ENCODE measurements around the gene WDR62. TPM values are rescaled to one million over a fixed set of nuclear protein-coding genes. Genes with fewer than 3 reads are reported as not detected.

The WDR62 gene
- total and polyA plus RNA-seq, 2 donors (not counting 3 experiments of a cell fraction or from before 2014, with no cell fraction given) = 8.0 to 13.4 TPM

DNA sequence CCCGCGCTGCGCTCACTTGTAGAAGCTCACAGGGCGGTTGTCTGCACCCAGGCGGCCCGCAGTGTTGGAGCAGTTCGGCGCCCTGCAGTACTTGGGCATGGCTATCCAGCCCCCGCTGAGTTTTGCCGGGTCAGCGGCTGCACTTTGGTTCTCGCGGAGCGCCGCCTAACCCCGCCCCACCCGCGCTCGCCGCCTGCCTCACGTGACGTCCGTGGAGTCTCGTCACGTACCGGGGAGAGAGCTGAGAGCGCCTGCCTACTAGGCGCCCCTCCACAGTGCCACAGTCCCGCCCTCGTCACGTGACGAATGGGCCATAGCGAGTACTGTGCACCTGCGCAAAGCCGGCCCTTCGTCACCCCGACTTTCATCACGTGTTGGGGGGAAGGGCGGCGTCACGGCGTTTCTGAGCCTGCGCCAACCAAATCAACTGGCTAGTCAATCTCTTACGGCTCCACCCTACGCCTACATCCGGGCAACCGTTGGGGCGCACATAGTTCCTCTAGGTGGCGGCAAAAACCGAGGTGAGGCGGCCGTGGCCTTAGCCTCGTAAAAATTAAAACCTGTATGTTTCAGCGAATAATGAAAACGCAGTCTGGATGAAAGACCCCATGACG is 471 bp upstream of the WDR62 start, which contains the start of gene THAP8:
Gene THAP8 (minus strand): TSS at position 167 of the 614 bp plus-strand sequence. CDS start 68 bp downstream, at position 99.
- peaks cover 21% of the 10 kb centered on the region for H3K79me2 ChIP-seq (ENCODE audit: control insufficient read depth, insufficient read depth, low read length)
- POLR2A ChIA-PET = interaction anchor here (0.5 to 1.0 kb wide), 2 partner anchors 40 to 108 kb away, joined by 3 to 4 read pairs; partner anchors contain the start of gene ALKBH6
- dilution Hi-C loops (cut with MboI; ENCODE audit: extremely low pct_ligation_motif_present, low sequenced_read_pairs) = no loop called here

More for the DNA sequence above, 471 bp upstream of the WDR62 start, which contains the start of gene THAP8:
- Histone ChIP-seq H3K9ac (replicated peaks; ENCODE audit: extremely low read depth, insufficient read depth, low read length) (peak within 1 kb of the TSS; percentile 80), H3K4me2 (ENCODE audit: insufficient read depth, low read length) (peak within 1 kb of the TSS; percentile 99), H3K4me1 (ENCODE audit: control insufficient read depth, extremely low read depth, insufficient read depth, low read length) (peaks cover 16% of the 10 kb centered on the region), H3K9me3 (replicated peaks; ENCODE audit: control insufficient read depth, insufficient read depth, low read length) (no peaks in the 10 kb centered on the region), H2AFZ (ENCODE audit: low read depth, low read length) (peak within 1 kb of the TSS; percentile 98), H3K36me3 (ENCODE audit: control insufficient read depth in 2 of 2, extremely low read depth in 1 of 2, insufficient read depth in 2 of 2, low read length in 2 of 2) (no peaks in the 10 kb centered on the region), H3K27ac (ENCODE audit: insufficient read depth, low read depth, low read length) (peak within 1 kb of the TSS; percentile 79), H3K4me3 (replicated peaks in 1 of 3; ENCODE audit: insufficient read depth in 1 of 3, low read depth in 1 of 3, low read length in 3 of 3) (peak within 1 kb of the TSS; percentile 76 to 89 (median 87)), H3K9me1 (replicated peaks; ENCODE audit: control insufficient read depth, extremely low read depth, insufficient read depth, low read length) (no peaks in the 10 kb centered on the region), H3K27me3 (ENCODE audit: control insufficient read depth in 2 of 2, insufficient read depth in 2 of 2, low read length in 2 of 2) (no peaks in the 10 kb centered on the region), H4K20me1 (replicated peaks; ENCODE audit: control insufficient read depth, extremely low read depth, insufficient read depth, low read length) (no peaks in the 10 kb centered on the region)
- peak; percentile 100 for DNase-seq (ENCODE audit: low read depth, low spot score)
- peak; percentile 99 for FAIRE-seq
- CTCF ChIA-PET = interaction anchor here (0.9 to 1.6 kb wide), 9 partner anchors 10 to 127 kb away, joined by 3 to 6 read pairs (median 4); partner anchors contain the start of gene ALKBH6
- TF ChIP-seq FOS (IDR thresholded peaks at IDR 0.05; ENCODE audit: borderline replicate concordance, insufficient read depth, low read length) (no peak), POLR2A (IDR thresholded peaks at IDR 0.05; ENCODE audit: low read depth, low read length) (no peak), GATA2 (IDR thresholded peaks at IDR 0.05; ENCODE audit: insufficient read depth, insufficient read length, low read depth, low read length) (no peak), JUN (IDR thresholded peaks at IDR 0.05; ENCODE audit: borderline replicate concordance, insufficient read depth, insufficient read length, low read depth) (no peak), MYC (IDR thresholded peaks at IDR 0.05; ENCODE audit: low read depth, low read length) (peak; percentile 74), POLR2AphosphoS5 (IDR thresholded peaks at IDR 0.05; ENCODE audit: insufficient read depth, low read depth, low read length) (peak; percentile 35), EZH2 (IDR thresholded peaks at IDR 0.05; ENCODE audit: borderline replicate concordance, low read depth, low read length, severe bottlenecking) (no peak)
- TF ChIP-seq, protein P1, sequence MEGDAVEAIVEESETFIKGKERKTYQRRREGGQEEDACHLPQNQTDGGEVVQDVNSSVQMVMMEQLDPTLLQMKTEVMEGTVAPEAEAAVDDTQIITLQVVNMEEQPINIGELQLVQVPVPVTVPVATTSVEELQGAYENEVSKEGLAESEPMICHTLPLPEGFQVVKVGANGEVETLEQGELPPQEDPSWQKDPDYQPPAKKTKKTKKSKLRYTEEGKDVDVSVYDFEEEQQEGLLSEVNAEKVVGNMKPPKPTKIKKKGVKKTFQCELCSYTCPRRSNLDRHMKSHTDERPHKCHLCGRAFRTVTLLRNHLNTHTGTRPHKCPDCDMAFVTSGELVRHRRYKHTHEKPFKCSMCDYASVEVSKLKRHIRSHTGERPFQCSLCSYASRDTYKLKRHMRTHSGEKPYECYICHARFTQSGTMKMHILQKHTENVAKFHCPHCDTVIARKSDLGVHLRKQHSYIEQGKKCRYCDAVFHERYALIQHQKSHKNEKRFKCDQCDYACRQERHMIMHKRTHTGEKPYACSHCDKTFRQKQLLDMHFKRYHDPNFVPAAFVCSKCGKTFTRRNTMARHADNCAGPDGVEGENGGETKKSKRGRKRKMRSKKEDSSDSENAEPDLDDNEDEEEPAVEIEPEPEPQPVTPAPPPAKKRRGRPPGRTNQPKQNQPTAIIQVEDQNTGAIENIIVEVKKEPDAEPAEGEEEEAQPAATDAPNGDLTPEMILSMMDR (IDR thresholded peaks at IDR 0.05; ENCODE audit: extremely low read depth in 1 of 2, insufficient read depth in 1 of 2, low read depth in 1 of 2, low read length in 2 of 2) = peak; percentile 31 to 45
- TF ChIP-seq, protein P2, sequence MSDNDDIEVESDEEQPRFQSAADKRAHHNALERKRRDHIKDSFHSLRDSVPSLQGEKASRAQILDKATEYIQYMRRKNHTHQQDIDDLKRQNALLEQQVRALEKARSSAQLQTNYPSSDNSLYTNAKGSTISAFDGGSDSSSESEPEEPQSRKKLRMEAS (IDR thresholded peaks at IDR 0.05; ENCODE audit: insufficient read depth, insufficient read length) = peak; percentile 99
- intact Hi-C loops (cut with micrococcal nuclease) = loop anchor here (1.0 kb wide), 8 partner anchors 16 to 296 kb away; partner anchors contain the start of genes ALKBH6, CLIP3, PROSER3 and SDHAF1
- BruUV-seq (replicated peaks) = TSS peak; percentile 31

Measured in endothelial cell of umbilical vein (primary cell).